HG02610 (cell line): ENCODE measurements around the gene SCAMP3.
A peak's percentile ranks its signal among the peaks of the same experiment; 100 is the strongest.
"Not testable (repeated sequence)": the region's sequence is repeated elsewhere in the genome, so short reads cannot be mapped to it uniquely, and the experiment has no call there.

Experiments used
- ATAC-seq: cut with Tn5 transposase; IDR thresholded peaks from one replicate; pipeline ENCODE4 v1.9.1; 2021; ENCODE audit warnings: mild to moderate bottlenecking, moderate library complexity; ENCODE audit not compliant: unreplicated experiment

Gene SCAMP3

DNA sequence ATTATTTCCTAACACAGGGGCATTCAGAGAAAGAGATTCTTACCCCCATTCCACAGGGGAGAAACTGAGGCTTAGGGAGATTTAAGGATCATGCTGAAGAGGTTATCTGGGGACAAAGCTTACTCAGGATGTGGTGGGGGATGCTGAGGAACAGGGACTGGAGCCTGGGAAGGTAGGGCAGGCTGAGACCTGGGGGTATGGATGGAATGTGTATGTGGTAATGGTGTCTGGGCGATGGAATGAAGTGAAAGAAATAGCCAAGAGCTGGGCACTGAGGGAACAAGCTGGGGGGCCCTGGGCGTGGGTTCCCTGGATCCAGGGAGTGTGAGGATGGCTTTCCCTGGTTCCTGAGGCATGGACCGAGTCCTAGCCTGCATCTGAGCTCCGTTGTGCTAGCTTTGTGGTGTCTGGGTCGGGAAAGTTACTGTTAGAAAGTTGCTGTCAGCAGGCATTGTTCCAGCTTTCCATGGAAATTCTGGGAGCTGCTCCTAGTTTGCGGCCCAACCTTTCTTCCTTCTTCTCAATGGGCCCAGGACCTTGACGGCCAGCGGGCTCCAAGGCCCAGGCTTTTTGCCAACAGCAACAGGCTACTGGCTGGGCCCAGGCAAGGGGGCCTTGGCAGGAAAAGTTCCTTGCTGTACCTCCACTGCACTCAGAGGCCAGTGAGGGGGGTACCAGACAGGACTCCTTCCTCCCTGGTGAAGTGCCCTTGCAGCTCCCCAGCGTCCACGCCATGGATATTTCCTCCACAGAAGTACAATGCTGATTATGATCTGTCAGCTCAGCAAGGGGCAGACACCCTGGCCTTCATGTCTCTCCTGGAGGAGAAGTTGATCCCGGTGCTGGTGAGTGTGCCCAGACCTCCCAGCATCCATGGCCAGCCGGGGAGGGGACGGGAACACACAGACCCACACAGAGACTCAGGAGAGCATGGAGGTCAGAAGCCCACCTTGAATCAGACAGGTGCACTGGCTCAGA is 29.9 kb downstream of the SCAMP3 start:
- ATAC-seq: not testable (repeated sequence)

GRCh38 chr1:155231302-155231701 is 30.9 kb downstream of the SCAMP3 start:
- not testable (repeated sequence) for ATAC-seq

DNA sequence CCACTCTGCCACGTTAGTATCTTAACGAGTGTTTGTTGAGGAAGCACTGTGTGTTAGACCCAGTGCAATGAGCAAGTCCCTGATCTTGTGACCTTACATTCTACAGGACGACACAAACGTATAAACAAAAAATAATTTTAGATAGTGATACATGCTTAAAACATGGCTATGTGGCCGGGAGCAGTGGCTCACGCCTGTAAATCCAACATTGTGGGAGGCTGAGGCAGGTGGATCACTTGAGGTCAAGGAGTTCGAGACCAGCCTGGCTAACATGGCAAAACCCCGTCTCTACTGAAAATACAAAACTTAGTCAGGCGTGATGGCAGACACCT is 34.1 kb downstream of the SCAMP3 start:
- ATAC-seq: no peak

DNA sequence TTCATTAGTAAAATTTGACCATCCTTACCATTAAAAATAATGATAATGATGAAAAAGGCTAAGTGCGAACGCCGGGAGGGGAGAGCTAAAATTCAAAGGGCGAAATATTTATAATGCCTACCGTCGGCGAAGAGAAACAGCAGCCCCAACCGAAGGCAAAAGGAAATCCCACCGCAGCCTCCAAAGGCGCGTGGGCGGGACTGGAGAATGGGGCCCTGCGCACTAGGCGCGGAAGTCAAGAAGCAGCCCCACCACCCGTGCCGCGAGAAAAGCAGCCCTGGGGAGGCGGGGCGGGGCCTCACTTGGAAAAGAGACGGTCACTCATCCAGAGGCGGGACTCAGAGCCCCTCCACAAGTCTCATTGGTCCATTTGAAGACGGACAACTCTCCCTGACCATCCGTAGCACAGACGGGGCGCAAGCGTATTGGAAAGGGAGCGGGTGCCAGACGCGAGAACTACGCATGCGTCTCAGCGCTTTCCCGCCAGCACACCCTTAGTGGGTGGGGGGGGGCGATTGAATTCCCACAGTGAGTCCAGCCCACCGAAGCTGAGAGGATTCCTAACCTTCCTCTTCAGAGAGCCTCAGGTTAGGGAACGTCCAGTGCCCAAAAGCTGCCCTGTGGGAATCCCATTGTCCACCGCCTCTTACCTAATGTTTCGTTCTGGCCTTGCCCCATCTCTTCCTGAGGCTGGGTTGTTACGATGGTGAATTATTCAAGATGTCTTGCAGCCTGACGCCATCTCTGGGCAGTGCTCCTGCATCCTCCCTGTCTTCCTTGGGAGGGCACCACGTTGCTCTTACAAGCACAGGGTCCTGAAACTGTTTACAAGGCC is 34.7 kb downstream of the SCAMP3 start:
- peak; percentile 88 for ATAC-seq

- ATAC-seq: no peak
Observed at GRCh38 chr1:155226910-155227260, 35.3 kb downstream of the SCAMP3 start.

DNA sequence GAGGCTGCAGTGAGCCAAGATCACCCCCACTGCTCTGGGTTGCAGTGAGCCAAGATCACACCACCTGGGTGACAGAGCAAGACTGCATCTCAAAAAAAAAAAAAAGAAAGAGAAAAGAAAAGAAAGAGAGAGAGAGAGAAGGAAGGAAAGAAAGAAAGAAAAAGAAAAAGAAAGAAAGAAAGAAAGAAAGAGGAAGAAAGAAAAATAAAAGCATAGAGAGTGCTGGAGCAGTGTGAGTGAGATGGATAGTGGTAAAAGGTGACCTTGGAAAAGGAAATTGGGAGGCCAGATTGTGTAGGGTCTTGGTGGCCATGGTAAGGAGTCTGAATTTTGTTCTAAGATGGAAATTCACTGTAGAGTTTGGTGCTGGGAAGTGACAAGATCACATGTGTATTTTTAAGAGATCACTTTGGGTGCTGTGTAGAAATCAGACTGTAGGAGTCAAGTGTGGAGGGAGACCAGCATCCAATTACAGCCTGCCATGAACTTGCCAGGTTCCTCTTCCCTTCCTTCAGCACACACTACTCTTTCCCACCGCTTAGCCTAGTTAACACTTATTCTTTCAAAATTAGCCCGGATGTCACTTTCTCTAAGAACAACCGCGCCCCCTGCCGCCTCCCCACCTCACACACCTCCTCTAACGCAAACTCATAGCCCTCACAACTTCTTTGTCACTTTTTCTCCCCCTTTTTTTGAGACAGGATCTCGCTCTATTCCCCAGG is 35.8 kb downstream of the SCAMP3 start:
- peak; percentile 29 for ATAC-seq

GRCh38 chr1:155225404-155225759 is 36.8 kb downstream of the SCAMP3 start:
- ATAC-seq: not testable (repeated sequence)

GRCh38 chr1:155223047-155223446 is 39.1 kb downstream of the SCAMP3 start:
- no peak for ATAC-seq

DNA sequence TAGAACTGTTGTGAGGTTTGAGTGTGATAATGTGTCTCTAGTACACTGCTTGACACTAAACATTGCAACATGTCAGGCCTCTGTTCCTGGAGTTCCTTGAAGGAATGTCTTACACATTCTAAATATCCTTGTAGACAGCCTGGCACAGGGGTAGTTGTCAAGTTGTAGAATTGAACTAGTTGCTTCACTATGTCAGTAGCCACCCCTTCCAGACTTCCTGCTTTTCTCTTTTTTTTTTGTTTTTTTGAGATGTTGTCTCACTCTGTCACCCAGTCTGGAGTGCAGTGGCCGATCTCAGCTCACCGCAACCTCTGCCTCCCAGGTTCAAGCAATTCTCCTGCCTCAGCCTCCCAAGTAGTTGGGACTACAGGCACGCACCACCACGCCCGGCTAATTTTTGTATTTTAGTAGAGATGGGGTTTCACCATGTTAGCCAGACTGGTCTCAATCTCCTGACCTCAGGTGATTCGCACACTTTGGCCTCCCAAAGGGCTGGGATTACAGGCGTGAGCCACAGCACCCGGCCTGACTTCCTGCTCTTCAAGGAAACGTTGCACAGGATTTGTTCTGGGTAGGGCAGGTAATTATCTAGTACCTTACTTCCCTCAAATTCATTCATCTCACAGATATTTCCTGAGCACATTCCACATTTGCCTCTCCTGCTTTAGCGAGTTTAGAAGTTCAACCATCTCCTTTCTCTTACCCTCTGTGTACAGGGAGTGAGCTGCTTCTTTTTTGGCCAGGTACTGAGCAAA is 41.8 kb downstream of the SCAMP3 start:
- ATAC-seq: not testable (repeated sequence)

DNA sequence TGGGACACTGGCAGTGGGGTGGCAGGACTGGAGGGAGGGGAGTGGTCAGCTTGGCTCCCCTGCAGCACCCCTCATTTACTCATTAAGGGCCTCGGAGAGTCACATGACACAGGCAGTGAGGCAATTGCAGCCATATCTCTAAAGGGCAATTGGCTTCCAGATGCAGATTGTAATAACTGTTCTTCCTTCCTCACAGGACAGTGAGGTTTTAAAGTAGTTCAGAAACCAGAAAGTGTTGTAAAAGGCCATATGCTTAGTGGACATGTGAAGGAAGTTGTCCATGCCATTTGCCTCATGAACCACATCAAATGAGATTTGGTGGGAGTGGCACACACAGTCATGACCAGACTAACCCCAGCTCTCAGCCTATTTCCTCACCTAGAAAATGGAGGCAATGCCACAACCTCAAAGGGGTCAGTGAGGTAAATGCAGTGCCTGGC is 42.5 kb downstream of the SCAMP3 start:
- no peak for ATAC-seq

DNA sequence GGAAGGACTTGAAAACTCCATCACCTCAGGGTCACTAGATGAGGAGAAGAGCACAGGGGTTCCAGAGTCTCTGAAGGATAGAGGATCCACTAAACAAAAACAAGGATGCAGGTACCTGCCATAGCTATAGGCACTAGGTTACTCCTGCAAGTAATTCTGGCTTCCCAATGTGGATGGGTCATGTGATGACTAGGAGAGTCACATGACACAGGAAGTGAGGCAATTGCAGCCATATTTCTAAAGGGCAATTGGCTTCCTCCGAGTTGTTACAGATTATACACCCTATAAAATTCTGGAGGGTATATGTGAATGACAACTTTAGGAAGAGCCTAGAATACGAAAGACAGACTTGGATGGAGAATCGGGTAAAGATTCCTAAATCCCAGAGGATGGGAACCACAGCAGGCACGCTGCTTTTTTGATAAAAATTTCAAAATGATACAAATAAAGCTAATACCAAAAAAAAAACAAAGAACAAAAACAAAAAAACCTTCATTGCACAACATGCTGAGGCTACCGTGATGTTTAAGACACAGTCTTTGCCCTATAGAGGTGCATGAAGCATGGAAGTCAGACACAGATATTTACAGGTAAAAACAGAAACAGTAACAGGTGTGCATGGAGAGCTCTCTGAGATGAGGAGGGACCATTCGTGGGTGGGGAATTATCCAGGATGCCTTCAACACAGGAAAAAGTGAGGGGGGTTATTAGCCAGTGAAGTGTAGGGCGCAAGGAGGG is 43.1 kb downstream of the SCAMP3 start:
- ATAC-seq: no peak

GRCh38 chr1:155214702-155215101 is 47.5 kb downstream of the SCAMP3 start:
- ATAC-seq: not testable (repeated sequence)

- not testable (repeated sequence) for ATAC-seq
Observed at GRCh38 chr1:155212051-155212440, 50.1 kb downstream of the SCAMP3 start.

DNA sequence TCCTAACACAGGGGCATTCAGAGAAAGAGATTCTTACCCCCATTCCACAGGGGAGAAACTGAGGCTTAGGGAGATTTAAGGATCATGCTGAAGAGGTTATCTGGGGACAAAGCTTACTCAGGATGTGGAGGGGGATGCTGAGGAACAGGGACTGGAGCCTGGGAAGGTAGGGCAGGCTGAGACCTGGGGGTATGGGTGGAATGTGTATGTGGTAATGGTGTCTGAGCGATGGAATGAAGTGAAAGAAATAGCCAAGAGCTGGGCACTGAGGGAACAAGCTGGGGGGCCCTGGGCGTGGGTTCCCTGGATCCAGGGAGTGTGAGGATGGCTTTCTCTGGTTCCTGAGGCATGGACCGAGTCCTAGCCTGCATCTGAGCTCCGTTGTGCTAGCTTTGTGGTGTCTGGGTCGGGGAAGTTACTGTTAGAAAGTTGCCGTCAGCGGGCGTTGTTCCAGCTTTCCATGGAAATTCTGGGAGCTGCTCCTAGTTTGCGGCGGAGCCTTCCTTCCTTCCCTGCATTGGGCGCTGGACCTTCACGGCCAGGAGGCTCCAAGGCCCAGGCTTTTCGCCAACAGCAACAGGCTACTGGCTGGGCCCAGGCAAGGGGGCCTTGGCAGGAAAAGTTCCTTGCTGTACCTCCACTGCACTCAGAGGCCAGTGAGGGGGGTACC is 50.6 kb downstream of the SCAMP3 start:
- ATAC-seq: not testable (repeated sequence)

- no peak for ATAC-seq
Observed at GRCh38 chr1:155210314-155211104, 51.7 kb downstream of the SCAMP3 start.

- ATAC-seq: no peak
Observed at GRCh38 chr1:155209312-155209721, 52.8 kb downstream of the SCAMP3 start.

- peak; percentile 72 for ATAC-seq
Observed at GRCh38 chr1:155208541-155209311, 53.4 kb downstream of the SCAMP3 start, which contains the start of gene MTX1. Gene MTX1, plus strand, starts transcription at chr1:155208695. Its CDS starts 110 bp downstream, at chr1:155208805.
